Measurements from ENCODE around the gene HOMER2.
"Not testable (repeated sequence)": the region's sequence is repeated elsewhere in the genome, so short reads cannot be mapped to it uniquely, and the experiment has no call there.

The HOMER2 gene

DNA sequence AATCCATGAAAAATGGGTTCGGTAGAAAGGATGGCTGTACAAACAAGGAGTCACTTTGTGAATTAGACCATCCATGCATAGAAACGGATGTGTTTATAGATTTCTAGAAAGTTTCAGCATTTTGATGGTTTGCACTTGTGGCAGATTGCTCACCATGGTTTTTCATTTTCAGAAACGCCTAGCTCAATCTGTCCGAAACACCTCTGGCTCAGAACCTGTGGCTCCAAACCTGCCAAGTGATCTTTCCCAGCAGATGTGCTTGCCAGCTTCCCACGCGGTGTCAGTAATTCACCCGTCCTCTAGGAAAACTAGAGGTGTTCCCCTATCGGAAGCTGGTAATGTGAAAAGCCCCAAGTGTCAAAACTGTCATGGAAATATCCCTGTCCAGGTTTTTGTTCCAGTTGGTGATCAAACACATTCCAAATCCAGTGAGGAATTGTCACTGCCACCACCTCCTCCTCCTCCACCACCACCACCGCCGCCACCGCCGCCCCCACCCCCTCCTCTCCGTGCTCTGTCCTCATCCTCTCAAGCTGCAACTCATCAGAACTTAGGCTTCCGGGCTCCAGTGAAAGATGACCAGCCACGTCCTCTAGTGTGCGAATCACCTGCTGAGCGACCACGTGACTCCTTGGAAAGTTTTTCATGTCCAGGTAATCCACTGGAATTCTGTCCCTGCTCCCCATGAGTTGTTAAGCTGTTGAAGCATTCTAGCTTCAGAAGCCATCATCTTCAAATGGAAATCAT, 121.9 kb downstream of the HOMER2 start:
- no peak for DNase-seq

DNA sequence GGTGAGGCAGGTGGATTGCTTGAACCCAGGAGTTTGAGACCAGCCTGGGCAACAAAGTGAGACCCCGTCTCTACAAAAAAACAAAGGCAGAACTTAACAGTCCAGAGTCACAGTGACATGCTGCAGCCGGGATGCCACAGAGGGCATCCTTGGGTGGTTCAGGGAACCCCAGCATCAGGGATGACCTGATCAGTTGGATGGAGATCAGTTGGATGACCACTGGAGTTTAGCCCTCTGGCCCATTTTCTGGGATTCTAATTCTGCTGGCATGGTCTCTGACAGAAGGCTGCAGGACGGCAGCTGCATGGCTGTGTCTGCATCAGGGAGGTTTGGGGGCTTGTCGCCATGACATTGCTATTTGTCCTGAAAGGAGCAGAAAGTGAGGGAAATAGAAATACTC, 123.3 kb downstream of the HOMER2 start:
- DNase-seq, result no peak

DNA sequence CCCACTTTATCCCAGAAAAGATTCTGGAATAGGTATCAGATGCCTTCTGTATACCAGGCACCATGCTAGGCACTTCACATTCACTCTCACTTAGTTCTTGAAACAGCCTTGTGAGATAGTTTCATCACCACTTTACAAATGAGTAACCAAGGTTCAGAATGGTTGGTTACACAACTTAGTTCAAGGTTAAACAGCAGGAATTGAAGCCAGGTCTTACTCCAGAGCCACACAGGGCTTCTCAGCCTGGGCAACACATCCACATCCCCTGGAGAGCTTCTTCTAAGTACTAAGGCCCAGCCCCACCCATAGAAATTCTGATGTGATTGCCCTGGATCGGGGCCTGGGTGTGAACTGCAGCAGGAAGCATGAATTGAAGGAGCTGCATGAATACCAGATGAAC, 124.4 kb downstream of the HOMER2 start:
- no peak for DNase-seq

DNA sequence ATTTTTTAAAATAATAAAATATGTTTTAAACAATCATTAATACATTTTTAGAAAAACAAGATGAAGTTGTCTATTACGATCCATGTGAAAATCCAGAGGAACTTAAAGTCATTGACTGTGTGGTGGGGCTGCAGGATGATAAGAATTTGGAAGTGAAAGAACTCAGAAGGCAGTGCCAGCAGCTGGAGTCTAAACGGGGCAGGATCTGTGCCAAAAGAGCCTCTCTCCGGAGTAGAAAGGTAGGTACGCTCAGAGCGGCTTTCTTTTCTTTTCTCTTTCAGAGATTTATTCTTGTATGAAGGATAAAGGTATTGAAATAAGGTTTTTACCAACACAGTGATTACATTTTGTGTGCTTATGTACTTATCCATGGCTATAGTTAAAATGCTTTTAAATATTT, 129.5 kb downstream of the HOMER2 start:
- DNase-seq, result no peak

DNA sequence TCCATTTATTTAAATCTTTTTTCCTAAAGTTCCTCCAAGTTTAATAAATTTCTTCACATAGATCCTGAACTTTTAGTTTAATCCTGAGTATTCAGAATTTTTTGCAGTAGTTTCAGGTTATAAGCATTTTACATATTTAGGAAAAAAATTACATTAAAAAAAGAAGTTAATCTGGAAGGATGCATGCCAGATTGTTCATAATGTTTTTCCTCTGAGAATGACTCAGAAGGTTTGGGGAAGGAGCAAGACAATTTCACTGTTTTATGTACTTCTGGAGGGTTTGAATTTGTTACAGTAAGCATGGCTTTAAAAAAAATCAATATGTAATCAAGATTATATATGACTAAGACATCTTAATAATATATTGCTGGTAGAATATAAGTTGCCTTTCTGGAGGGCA, 130.7 kb downstream of the HOMER2 start:
- not testable (repeated sequence) for DNase-seq

DNA sequence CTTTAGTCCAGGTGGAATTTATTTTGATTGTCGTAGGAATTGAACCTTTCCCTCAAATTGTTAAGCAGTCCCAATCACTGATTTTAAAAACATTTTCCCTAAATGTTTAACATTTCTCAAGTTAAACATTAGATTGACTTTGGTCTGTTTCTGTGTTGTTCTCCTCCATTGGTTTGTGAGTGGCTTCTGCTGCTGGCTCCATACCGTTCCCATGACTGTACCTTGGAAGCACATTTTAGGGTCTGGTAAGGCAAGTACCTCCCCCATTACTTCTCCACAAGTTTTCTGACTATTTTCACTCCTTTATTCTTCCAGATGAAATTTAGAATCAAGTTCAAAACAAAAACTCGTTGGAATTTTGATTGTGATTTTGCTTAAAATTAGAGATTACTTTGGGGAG, 131.1 kb downstream of the HOMER2 start:
- peak; percentile 49 for DNase-seq

DNA sequence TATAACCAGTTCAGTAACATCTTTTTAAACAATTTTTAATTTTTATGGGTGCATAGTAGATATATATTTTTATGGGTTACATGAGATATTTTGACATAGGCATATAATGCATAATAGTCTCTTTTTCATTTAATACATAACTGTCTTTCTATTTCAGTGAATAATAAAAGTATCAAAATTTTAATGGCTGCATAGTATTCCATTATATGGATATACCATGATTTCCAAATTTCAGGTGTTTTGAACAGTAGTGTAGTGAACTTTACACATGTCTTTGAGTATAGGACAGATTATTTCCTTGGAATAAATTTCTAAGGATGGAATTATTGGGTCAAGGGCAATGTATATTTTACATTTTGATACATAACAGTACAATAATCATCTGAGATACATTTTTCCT, 132.4 kb downstream of the HOMER2 start:
- DNase-seq, result no peak

DNA sequence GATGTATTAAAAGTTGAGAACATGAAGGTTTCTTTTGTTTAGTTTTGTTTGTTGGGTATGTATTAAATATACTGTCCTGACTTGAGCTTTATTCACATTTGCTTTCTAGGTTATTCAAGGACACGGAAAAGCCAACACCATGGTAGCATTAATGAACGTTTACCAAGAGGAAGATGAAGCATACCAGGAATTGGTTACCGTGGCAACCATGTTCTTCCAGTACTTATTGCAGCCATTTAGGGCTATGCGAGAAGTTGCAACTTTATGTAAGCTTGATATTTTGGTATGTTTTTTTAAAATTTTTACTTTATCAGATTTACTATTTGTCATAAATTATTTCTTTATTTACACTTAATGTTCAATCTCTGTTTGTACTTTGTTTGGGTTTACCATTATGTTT, 139.5 kb downstream of the HOMER2 start:
- DNase-seq, result no peak

DNA sequence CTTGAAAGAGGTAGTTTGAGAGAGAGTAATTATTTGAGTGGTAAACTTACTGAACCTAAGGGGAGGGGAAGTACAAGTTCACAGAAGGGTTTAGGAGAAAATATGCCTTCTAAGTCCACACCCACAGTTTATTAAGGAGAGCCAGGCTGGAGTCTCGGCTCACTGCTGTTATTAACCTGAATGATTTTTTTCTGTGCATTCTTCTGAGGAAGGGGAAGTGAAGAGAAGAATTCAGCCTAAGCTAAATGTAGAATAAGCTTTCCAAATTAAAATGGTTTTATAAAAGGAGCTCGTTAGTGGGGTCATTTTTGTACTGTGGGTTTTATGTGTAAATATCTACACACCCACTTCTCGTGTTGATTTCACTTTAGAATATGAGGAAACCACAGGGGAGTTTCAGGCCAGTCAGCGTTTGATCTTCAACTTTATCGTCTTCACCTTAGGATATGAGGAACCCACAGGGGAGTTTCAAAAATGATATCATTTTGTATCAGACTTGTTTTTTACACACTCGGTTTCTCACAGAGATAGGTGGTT, 141.6 kb downstream of the HOMER2 start:
- no peak for DNase-seq

DNA sequence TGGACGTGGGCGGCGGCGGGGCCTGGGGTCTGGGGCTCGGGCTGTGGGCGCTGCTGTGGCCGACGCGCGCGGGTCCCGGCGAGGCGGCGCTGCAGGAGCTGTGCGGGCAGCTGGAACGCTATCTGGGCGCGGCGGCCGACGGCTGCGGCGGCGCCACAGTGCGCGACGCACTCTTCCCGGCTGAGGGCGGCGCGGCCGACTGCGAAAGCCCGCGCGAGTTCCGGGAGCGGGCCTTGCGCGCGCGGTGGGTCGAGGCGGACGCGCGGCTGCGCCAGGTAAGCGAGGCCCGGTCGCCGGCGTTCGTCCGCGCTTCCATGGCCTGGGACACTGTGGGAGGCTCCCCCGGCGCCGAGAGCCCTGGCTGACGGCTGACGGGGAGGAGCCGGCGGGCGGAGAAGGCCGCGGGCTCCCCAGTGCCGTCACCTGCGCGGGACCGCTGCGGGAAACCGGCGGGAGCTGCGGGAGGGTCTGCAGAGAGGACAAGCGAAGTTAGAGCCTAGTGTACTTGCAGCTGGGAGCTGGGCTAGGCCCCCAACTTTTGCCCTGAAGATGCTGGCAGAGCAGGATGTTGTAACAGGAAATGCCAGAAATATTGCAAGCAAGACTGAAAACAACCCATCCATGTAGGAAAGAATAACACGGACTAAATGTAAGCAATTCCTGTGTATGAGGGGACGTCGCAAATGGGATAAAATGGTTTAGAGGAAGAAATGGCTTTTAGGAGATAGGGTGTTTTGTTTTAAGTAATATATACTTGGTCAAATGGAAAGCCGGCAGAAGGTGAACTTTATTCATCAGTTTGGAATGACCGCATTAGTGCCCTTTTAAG, 142.2 kb downstream of the HOMER2 start:
- DNase-seq, result peak; percentile 71

DNA sequence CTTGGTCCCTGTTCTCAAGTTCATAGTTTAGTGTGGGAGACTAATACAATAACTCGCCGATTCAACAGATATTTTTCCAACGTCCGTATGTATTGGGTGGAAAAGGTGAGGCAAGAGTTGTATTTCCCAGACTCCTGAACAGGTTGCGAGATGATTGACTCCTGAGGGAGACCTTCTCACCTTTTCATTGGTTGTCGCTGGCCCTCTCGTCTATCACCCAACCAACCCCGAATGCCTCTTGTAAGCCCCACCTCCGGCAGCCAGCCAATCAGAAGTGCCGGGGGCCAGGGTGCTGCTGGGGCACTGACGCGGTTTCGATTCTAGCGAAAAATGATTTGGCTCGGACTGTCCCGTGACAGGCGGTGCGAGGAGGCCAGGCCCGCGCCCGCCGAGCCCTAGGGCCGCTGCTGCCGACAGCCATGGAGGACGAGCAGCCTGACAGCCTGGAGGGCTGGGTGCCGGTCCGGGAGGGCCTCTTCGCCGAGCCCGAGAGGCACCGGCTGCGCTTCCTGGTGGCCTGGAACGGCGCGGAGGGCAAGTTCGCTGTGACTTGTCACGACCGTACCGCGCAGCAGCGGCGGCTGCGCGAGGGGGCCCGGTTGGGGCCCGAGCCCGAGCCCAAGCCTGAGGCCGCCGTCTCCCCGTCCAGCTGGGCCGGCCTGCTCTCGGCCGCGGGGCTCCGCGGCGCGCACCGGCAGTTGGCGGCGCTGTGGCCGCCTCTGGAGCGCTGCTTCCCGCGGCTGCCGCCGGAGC, 143.0 kb downstream of the HOMER2 start, which contains the start of gene WHAMM:
TSS of gene WHAMM (plus strand) at position 321 of the 753 bp plus-strand sequence. CDS start at position 420, 99 bp downstream.
- peak; percentile 99 for DNase-seq

DNA sequence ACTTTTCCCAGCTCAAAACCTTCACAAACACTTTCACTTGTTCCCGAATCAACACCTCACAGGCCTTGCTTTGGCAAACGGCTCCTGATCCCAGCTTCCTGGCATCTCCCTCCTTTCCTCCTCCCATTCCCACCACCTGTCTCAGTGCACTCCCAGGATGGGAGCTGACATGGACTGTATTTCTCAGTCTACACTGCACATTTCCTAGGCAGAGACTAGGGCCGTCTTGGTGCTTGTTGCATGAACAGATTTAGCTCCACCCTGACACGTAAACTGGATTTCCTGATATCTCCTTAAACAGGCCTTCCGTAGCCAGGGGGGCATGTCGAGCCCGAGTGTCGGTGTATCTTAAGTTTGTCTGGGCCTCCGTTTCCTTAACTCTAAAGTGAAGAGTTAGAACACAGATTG, 143.9 kb downstream of the HOMER2 start:
- no peak for DNase-seq

DNA sequence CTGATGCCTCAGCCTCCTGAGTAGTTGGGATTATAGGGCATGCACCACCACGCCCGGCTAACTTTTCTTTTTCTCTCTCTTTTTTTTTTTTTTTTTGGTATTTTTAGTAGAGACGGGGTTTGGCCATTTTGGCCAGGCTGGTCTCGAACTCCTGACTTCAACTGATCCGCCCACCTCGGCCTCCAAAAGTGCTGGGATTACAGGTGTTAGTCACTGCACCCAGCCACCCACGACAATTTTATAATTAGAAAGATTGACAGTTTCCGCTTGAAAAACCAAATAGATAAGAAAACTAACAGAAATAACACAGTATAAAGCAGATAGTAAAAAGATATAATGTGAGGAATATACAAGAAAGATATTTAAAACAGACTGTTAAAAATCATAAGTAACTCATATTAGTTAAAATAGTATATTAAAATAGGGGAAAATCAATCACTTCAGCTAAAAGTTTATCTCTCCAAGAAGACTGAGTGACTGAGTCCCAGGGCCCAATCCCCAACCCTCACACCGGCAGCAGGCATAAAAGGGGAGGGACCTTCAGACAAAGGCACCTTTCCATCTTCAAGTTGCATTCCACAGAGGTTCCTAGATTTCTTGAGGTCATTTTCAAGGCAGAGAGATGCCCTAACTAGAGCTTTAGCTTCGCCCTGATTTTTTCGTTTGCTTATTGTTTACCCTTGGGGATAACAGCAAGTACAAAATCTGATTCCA, 144.4 kb downstream of the HOMER2 start:
- DNase-seq, result no peak

DNA sequence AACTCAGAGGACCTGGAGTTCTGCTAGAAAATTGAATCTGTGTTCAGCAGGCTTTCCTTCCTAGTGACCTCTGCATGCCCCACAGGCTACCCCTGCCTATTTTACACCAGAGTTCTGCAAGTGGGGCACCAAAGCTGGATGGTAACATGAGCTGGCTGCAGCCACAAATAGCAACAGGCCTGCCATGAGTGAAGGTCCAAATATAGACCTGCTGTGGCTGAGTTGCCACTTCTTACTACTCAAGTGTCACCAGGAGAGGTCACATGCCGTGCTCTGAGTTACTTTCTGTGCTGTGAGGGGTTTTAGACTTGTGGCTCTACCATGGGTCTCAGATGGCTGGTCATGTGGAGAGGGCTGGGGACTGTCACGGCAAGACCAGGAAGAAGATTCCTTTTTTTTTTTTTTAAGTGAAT, 146.5 kb downstream of the HOMER2 start, which contains the start of gene FSD2:
TSS of gene FSD2 (minus strand) at position 76 of the 413 bp plus-strand sequence. CDS start 18,679 bp downstream, outside the sequence.
- DNase-seq, result no peak

DNA sequence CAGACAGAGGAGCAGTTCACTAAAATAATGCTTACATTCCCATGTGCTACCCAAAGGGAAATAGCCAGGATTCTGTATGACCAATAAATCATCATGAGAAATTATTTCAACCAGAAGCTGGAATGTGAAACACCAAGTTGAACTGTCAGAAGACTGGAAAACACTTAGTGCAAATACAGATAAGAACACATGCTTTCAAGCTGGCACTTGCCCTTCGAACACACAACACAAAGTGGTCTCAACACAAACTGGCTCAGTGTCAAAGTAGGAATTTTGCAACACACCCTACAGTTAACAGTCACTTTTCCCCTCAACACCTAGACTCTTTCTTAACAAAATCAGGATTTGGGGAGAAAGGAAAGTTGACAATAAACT, 148.0 kb downstream of the HOMER2 start:
- DNase-seq, result peak; percentile 15

DNA sequence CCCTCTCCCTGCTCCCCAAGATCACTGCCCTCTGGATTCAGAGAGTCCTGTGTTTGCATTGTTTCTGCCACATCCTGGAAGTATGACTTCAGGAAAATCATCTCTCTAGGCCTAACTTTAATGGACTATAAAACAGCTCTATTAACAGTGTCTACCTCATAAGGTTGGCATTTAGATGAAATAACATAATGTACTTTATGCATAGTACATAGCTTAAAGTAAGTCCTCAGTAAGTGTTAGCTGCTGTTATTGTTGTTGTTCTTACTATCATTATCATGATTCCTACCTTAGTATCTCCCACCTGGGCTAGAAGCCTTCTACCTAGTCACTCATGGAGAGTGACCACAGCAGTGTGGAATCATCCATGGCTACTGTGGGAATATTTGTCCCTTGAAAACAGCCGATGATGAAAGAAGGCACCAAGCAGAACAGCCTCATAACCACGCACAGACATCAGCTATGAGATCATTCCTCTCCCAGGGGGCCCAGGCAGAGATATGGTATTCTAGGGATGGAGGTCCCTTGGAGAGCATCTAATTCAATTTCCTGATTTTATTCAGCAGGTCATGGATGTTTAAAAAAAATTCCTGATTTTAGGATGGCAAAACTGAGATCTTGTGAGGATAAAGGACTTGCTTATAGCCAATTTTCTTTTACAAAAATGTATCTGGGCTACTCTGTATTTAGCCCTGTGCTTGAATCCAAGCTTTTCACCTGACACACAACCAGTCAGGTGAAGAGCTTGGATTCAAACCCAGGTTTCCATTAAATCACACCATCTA, 148.5 kb downstream of the HOMER2 start:
- peak; percentile 63 for DNase-seq

DNA sequence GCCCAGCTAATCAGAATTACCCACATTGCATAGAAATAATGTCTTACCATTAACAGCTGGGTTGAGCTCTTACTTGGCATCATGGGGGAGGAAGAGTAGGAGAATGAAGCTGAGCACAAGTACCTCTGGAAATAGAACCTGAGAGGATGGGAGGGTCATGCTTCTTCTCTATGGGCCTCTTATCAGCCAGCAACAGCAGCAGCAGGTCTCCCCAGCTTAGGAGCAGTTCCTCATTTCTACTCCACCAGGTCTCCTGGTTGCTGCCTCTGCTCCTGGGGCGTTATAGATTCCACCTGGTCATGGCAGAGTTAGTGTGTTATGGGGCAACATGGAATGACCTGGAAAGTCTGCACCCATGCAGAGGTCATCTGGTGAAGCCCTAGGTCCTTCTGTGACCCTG, 150.0 kb downstream of the HOMER2 start:
- no peak for DNase-seq

DNA sequence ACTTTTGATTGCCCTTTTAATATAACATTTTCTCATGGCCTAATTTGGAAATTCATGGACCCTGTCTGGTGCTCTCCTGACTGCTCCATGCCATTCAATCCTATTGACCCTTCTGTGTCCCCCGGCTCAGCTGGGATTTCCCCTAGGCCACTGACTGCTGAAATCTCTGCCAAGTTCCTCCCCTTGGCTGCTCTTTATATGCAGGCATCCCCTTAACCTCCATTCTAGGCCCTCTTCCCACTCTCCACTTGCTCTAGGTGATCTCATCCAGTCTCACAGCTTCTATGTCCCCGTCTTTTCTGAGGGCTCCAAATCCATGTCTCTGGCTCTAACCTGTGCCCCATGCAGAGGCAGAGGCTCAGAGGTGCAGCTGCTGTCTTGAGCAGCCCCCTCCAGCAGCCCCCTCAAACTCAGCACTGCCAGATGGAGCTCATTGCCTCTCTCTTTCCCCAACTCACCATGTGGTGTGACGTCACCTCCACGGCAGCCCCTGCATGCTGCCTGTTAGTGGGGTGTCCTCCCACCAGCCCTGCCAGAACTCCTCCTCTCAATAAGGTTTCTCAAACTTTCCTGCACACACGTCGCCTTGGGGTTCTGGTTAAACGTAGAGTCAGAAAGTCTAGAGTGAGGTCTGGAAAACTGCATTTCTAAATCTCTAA, 153.2 kb downstream of the HOMER2 start:
- DNase-seq, result no peak

Data from fibroblast of skin of scalp (primary cell).